ENCODE measurements around the gene TUBB2A. TPM values are rescaled to one million over a fixed set of nuclear protein-coding genes. Genes with fewer than 3 reads are reported as not detected.

Gene TUBB2A
- total and polyA plus RNA-seq, 2 of the 13 experiments (the other 11 are each of a cell fraction or from before 2014, with no cell fraction given): 35.3 to 106 TPM

DNA sequence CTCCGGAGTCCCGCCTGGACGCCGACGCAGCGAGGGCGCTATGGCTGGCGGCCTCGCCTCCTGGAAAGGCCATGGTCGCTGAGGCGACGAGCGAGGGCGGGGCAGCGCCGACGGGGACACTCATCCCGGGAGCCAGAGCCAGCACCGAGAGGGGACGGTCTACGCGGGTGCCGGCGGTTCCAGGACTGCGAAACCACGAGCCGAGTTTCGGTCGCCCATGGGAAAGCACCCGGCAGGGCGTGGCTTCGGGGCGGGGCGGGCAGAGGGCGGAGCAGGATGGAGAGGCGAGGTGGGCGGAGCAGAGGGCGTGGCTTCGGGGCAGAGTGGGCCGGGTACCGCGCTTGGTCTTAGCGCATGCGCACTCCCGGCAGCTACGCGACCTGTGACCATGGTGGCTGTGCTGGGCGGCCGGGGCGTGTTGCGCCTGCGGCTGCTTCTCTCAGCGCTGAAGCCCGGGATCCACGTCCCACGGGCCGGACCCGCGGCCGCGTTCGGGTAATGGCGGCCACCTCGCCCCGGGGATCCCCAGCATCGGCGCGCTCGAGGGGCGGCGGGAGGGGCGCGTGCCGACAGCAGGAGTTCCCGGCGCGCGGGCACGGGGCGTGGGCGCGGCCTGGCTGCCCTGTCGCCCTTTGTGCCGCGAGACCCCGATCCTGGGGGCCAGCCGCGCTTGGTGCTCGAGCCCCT, 38.8 kb downstream of the TUBB2A start, which contains the start of gene BPHL (continued):
- TF ChIP-seq, protein P1, sequence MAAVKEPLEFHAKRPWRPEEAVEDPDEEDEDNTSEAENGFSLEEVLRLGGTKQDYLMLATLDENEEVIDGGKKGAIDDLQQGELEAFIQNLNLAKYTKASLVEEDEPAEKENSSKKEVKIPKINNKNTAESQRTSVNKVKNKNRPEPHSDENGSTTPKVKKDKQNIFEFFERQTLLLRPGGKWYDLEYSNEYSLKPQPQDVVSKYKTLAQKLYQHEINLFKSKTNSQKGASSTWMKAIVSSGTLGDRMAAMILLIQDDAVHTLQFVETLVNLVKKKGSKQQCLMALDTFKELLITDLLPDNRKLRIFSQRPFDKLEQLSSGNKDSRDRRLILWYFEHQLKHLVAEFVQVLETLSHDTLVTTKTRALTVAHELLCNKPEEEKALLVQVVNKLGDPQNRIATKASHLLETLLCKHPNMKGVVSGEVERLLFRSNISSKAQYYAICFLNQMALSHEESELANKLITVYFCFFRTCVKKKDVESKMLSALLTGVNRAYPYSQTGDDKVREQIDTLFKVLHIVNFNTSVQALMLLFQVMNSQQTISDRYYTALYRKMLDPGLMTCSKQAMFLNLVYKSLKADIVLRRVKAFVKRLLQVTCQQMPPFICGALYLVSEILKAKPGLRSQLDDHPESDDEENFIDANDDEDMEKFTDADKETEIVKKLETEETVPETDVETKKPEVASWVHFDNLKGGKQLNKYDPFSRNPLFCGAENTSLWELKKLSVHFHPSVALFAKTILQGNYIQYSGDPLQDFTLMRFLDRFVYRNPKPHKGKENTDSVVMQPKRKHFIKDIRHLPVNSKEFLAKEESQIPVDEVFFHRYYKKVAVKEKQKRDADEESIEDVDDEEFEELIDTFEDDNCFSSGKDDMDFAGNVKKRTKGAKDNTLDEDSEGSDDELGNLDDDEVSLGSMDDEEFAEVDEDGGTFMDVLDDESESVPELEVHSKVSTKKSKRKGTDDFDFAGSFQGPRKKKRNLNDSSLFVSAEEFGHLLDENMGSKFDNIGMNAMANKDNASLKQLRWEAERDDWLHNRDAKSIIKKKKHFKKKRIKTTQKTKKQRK (IDR thresholded peaks at IDR 0.05; ENCODE audit: low read length): no peak
- peak; percentile 85; the same call in 1 of the 2 replicates for TF ChIP-seq ZFP1 (CRISPR knock-in tag; IDR thresholded peaks at IDR 0.05)
- no peak; the same call in 1 of the 2 replicates for TF ChIP-seq NR2F2 (IDR thresholded peaks at IDR 0.05; ENCODE audit: borderline replicate concordance, low read depth)
- TF ChIP-seq, protein P2, sequence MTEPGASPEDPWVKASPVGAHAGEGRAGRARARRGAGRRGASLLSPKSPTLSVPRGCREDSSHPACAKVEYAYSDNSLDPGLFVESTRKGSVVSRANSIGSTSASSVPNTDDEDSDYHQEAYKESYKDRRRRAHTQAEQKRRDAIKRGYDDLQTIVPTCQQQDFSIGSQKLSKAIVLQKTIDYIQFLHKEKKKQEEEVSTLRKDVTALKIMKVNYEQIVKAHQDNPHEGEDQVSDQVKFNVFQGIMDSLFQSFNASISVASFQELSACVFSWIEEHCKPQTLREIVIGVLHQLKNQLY (CRISPR knock-in tag; IDR thresholded peaks at IDR 0.05): peak; percentile 49
- TF ChIP-seq HDAC6 (IDR thresholded peaks at IDR 0.05; ENCODE audit: low read depth, low read length): no peak
- peak; percentile 97 for TF ChIP-seq ZNF44 (CRISPR knock-in tag; IDR thresholded peaks at IDR 0.05)
- TF ChIP-seq, protein P3, sequence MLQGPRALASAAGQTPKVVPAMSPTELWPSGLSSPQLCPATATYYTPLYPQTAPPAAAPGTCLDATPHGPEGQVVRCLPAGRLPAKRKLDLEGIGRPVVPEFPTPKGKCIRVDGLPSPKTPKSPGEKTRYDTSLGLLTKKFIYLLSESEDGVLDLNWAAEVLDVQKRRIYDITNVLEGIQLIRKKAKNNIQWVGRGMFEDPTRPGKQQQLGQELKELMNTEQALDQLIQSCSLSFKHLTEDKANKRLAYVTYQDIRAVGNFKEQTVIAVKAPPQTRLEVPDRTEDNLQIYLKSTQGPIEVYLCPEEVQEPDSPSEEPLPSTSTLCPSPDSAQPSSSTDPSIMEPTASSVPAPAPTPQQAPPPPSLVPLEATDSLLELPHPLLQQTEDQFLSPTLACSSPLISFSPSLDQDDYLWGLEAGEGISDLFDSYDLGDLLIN (CRISPR knock-in tag; IDR thresholded peaks at IDR 0.05; ENCODE audit: borderline replicate concordance): peak; percentile 78; the same call in 1 of the 2 replicates
- TF ChIP-seq, protein P4, sequence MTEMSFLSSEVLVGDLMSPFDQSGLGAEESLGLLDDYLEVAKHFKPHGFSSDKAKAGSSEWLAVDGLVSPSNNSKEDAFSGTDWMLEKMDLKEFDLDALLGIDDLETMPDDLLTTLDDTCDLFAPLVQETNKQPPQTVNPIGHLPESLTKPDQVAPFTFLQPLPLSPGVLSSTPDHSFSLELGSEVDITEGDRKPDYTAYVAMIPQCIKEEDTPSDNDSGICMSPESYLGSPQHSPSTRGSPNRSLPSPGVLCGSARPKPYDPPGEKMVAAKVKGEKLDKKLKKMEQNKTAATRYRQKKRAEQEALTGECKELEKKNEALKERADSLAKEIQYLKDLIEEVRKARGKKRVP (CRISPR knock-in tag; IDR thresholded peaks at IDR 0.05): peak in 1 of 2 experiments; percentile 70; a peak in 1 of 4 replicates
- TF ChIP-seq, protein P5, sequence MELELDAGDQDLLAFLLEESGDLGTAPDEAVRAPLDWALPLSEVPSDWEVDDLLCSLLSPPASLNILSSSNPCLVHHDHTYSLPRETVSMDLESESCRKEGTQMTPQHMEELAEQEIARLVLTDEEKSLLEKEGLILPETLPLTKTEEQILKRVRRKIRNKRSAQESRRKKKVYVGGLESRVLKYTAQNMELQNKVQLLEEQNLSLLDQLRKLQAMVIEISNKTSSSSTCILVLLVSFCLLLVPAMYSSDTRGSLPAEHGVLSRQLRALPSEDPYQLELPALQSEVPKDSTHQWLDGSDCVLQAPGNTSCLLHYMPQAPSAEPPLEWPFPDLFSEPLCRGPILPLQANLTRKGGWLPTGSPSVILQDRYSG (CRISPR knock-in tag; IDR thresholded peaks at IDR 0.05): peak; percentile 16
- TF ChIP-seq, protein P6, sequence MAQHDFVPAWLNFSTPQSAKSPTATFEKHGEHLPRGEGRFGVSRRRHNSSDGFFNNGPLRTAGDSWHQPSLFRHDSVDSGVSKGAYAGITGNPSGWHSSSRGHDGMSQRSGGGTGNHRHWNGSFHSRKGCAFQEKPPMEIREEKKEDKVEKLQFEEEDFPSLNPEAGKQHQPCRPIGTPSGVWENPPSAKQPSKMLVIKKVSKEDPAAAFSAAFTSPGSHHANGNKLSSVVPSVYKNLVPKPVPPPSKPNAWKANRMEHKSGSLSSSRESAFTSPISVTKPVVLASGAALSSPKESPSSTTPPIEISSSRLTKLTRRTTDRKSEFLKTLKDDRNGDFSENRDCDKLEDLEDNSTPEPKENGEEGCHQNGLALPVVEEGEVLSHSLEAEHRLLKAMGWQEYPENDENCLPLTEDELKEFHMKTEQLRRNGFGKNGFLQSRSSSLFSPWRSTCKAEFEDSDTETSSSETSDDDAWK (CRISPR knock-in tag; IDR thresholded peaks at IDR 0.05): no peak
- peak; percentile 83; the same call in 1 of the 2 replicates for TF ChIP-seq MTF2 (CRISPR knock-in tag; IDR thresholded peaks at IDR 0.05; ENCODE audit: borderline replicate concordance)
- peak; percentile 54; the same call in 1 of the 2 replicates for TF ChIP-seq HNRNPL (IDR thresholded peaks at IDR 0.05; ENCODE audit: low read depth, low read length)
- TF ChIP-seq, protein P7, sequence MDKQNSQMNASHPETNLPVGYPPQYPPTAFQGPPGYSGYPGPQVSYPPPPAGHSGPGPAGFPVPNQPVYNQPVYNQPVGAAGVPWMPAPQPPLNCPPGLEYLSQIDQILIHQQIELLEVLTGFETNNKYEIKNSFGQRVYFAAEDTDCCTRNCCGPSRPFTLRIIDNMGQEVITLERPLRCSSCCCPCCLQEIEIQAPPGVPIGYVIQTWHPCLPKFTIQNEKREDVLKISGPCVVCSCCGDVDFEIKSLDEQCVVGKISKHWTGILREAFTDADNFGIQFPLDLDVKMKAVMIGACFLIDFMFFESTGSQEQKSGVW (CRISPR knock-in tag; IDR thresholded peaks at IDR 0.05; ENCODE audit: borderline replicate concordance): no peak
- no peak for TF ChIP-seq TCF7 (IDR thresholded peaks at IDR 0.05; ENCODE audit: low read depth)
- TF ChIP-seq, protein P8, sequence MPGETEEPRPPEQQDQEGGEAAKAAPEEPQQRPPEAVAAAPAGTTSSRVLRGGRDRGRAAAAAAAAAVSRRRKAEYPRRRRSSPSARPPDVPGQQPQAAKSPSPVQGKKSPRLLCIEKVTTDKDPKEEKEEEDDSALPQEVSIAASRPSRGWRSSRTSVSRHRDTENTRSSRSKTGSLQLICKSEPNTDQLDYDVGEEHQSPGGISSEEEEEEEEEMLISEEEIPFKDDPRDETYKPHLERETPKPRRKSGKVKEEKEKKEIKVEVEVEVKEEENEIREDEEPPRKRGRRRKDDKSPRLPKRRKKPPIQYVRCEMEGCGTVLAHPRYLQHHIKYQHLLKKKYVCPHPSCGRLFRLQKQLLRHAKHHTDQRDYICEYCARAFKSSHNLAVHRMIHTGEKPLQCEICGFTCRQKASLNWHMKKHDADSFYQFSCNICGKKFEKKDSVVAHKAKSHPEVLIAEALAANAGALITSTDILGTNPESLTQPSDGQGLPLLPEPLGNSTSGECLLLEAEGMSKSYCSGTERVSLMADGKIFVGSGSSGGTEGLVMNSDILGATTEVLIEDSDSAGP (CRISPR knock-in tag; IDR thresholded peaks at IDR 0.05; ENCODE audit: borderline replicate concordance): peak; percentile 94
- TF ChIP-seq ZNF225 (CRISPR knock-in tag; IDR thresholded peaks at IDR 0.05): peak; percentile 96
- TF ChIP-seq, protein P9, sequence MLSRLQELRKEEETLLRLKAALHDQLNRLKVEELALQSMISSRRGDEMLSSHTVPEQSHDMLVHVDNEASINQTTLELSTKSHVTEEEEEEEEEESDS (CRISPR knock-in tag; IDR thresholded peaks at IDR 0.05; ENCODE audit: borderline replicate concordance): peak; percentile 98

All from HepG2 (cell line).